ENCODE results near the gene MAD2L1BP.

DNA sequence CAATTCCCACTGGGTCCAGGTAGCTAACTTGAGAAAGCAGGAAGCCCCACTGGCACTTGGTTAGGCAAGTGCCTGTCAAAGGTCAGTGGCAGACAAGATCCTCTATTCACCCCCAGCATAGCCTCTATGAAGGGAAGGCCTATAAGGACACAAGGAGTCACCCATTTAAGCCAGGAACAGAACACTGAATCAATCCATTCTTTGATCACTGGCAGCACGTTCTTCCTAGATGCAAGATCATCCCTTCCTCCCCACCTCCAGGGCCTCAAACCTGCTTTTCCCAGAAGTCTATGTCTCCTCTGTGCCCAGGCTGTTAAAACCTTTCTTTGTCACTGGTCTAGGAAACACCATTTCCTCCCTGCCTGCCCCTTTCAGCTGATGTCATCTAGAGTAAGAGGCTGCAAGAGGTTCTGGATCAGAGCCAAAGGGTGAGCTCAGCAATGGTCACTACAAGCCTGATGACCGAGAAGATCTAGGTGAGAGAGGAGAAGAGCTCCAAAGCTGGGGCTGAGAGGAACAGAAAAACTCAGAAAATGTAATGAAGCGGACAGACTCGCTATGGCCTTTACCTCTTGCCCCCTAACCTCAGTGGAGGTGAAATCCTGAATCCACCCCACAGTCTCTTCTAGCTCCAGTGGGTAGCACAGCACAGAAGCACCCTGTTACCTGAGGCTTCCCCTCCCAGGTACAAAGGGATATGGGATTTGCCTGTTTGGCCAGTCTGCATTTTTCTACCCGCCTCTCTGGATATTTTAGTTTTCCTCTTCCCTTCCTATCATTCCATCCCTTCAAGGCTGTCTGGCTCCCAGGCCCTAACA is 8.4 kb upstream of the MAD2L1BP start:
- TF ChIP-seq EZH2 (IDR thresholded peaks at IDR 0.05) (no peak), CTCF (IDR thresholded peaks at IDR 0.05 in 2 of 3, conservative IDR thresholded peaks at IDR 0.05 in 1 of 3; ENCODE audit: borderline replicate concordance in 1 of 3, insufficient read depth in 1 of 3, low read depth in 2 of 3, low read length in 2 of 3) (no peak), ZNF274 (IDR thresholded peaks at IDR 0.05; ENCODE audit: low read depth, low read length) (no peak), RAD21 (IDR thresholded peaks at IDR 0.05; ENCODE audit: low read depth) (no peak), TCF7L2 (IDR thresholded peaks at IDR 0.05; ENCODE audit: borderline replicate concordance, extremely low read depth, insufficient read depth, insufficient read length) (no peak)
- TF ChIP-seq, protein P1, sequence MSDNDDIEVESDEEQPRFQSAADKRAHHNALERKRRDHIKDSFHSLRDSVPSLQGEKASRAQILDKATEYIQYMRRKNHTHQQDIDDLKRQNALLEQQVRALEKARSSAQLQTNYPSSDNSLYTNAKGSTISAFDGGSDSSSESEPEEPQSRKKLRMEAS (IDR thresholded peaks at IDR 0.05), result no peak
